ENCODE data around the gene FBN3. TPM values are rescaled to one million over a fixed set of nuclear protein-coding genes. Genes with fewer than 3 reads are reported as not detected.

The FBN3 gene
- total RNA-seq, 3 donors from 2014 or later = 0.35 TPM; not detected in 2

GRCh38 chr19:8129061-8129618, 20.3 kb downstream of the FBN3 start:
- DNase-seq (no peak), ATAC-seq (no peak)
- no peak overlapping the region for H3K4me3 ChIP-seq
- H3K9me3 ChIP-seq = no peaks in the 10 kb centered on the region
- TF ChIP-seq CTCF (IDR thresholded peaks at IDR 0.05) = no peak
- no peaks in the 10 kb centered on the region for H3K36me3 ChIP-seq (ENCODE audit: low read depth)
- intact Hi-C loops (cut with DNase I, micrococcal nuclease) = no loop called here
- no peaks in the 10 kb centered on the region for H3K4me1 ChIP-seq (ENCODE audit: low read depth)

- Histone ChIP-seq H3K9me3 (no peaks in the 10 kb centered on the region), H3K4me3 (no peak overlapping the region), H3K4me1 (ENCODE audit: low read depth) (no peaks in the 10 kb centered on the region), H3K36me3 (ENCODE audit: low read depth) (no peaks in the 10 kb centered on the region)
- TF ChIP-seq CTCF (IDR thresholded peaks at IDR 0.05) = no peak
- DNase-seq = no peak
- intact Hi-C loops (cut with DNase I, micrococcal nuclease) = no loop called here
- ATAC-seq = no peak
Measured at GRCh38 chr19:8128551-8128950, 20.8 kb downstream of the FBN3 start.

GRCh38 chr19:8127311-8127710, 22.1 kb downstream of the FBN3 start:
- TF ChIP-seq CTCF (IDR thresholded peaks at IDR 0.05) = no peak
- H3K4me1 ChIP-seq (ENCODE audit: low read depth) = no peaks in the 10 kb centered on the region
- ATAC-seq (no peak), DNase-seq (no peak)
- intact Hi-C loops (cut with DNase I, micrococcal nuclease) = no loop called here
- no peaks in the 10 kb centered on the region for H3K9me3 ChIP-seq
- no peak overlapping the region for H3K4me3 ChIP-seq
- no peaks in the 10 kb centered on the region for H3K36me3 ChIP-seq (ENCODE audit: low read depth)

- DNase-seq = no peak
- no peak for ATAC-seq
- H3K9me3 ChIP-seq = no peaks in the 10 kb centered on the region
Measured at GRCh38 chr19:8126511-8126910, 22.9 kb downstream of the FBN3 start.

GRCh38 chr19:8126008-8126407, 23.4 kb downstream of the FBN3 start:
- Histone ChIP-seq H3K9me3 (no peaks in the 10 kb centered on the region), H3K4me1 (ENCODE audit: low read depth) (no peaks in the 10 kb centered on the region), H3K36me3 (ENCODE audit: low read depth) (no peaks in the 10 kb centered on the region), H3K4me3 (no peak overlapping the region)
- intact Hi-C loops (cut with DNase I, micrococcal nuclease) = no loop called here
- no peak for DNase-seq
- TF ChIP-seq CTCF (IDR thresholded peaks at IDR 0.05) = no peak
- no peak for ATAC-seq

More at GRCh38 chr19:8126511-8126910, 22.9 kb downstream of the FBN3 start:
- no peaks in the 10 kb centered on the region for H3K4me1 ChIP-seq (ENCODE audit: low read depth)
- H3K36me3 ChIP-seq (ENCODE audit: low read depth) = no peaks in the 10 kb centered on the region
- intact Hi-C loops (cut with DNase I, micrococcal nuclease) = no loop called here
- TF ChIP-seq CTCF (IDR thresholded peaks at IDR 0.05) = no peak
- no peak overlapping the region for H3K4me3 ChIP-seq

GRCh38 chr19:8123683-8124082, 25.7 kb downstream of the FBN3 start:
- DNase-seq = no peak
- Histone ChIP-seq H3K4me1 (ENCODE audit: low read depth) (no peaks in the 10 kb centered on the region), H3K4me3 (no peak overlapping the region), H3K9me3 (no peaks in the 10 kb centered on the region), H3K36me3 (ENCODE audit: low read depth) (no peaks in the 10 kb centered on the region)
- TF ChIP-seq CTCF (IDR thresholded peaks at IDR 0.05) = no peak
- ATAC-seq = no peak
- intact Hi-C loops (cut with DNase I, micrococcal nuclease) = no loop called here
